NT2/D1 (cell line): Measurements from ENCODE around the gene SAG.

ENCODE experiments used
- YY1 ChIP-seq: IDR thresholded peaks from 2 replicates; pipeline ENCODE4 v1.6.1; 2011; ENCODE audit not compliant: insufficient read length, insufficient read depth
- ZNF274 ChIP-seq: IDR thresholded peaks from 2 replicates; pipeline ENCODE4 v1.6.1; 2011; ENCODE audit warnings: mild to moderate bottlenecking, low read depth, low read length

GRCh38 chr2:233384811-233385488, 77.3 kb downstream of the SAG start:
- TF ChIP-seq YY1 = no peak
- TF ChIP-seq ZNF274 = no peak
